ENCODE measurements around the gene BIVM.

Gene BIVM

GRCh38 chr13:102848956-102849355 is 50.0 kb downstream of the BIVM start:
- no peak for ATAC-seq
- TF ChIP-seq ZC3H10 (CRISPR knock-in tag; IDR thresholded peaks at IDR 0.05) (no peak), SNAI2 (CRISPR knock-in tag; IDR thresholded peaks at IDR 0.05) (no peak), ISL1 (CRISPR knock-in tag; IDR thresholded peaks at IDR 0.05) (no peak)
- TF ChIP-seq, protein P1, sequence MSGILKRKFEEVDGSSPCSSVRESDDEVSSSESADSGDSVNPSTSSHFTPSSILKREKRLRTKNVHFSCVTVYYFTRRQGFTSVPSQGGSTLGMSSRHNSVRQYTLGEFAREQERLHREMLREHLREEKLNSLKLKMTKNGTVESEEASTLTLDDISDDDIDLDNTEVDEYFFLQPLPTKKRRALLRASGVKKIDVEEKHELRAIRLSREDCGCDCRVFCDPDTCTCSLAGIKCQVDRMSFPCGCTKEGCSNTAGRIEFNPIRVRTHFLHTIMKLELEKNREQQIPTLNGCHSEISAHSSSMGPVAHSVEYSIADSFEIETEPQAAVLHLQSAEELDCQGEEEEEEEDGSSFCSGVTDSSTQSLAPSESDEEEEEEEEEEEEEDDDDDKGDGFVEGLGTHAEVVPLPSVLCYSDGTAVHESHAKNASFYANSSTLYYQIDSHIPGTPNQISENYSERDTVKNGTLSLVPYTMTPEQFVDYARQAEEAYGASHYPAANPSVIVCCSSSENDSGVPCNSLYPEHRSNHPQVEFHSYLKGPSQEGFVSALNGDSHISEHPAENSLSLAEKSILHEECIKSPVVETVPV (CRISPR knock-in tag; IDR thresholded peaks at IDR 0.05): no peak

DNA sequence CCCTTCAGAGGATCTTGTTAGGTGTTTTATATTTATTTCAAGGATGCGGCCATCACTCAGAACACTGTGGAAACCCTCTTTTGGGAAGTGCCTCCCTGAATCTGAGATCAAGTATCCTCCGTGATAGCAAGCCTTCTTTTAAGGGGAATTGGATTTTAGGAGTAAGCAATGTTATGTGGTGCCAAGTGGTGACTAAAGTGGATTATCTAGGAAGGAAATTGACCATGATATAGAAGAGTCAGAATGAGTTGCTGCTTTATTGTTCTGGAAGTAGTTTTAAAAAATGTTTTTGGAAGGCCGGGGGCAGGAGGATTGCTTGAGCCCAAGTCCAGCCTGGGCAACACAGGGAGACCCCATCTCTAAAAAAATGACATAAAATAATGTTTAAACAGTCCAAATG is 53.6 kb downstream of the BIVM start:
- no peak for ATAC-seq
- TF ChIP-seq RARB (CRISPR knock-in tag; IDR thresholded peaks at IDR 0.05) (no peak), PPARA (CRISPR knock-in tag; IDR thresholded peaks at IDR 0.05; ENCODE audit: borderline replicate concordance) (no peak)
- TF ChIP-seq, protein P2, sequence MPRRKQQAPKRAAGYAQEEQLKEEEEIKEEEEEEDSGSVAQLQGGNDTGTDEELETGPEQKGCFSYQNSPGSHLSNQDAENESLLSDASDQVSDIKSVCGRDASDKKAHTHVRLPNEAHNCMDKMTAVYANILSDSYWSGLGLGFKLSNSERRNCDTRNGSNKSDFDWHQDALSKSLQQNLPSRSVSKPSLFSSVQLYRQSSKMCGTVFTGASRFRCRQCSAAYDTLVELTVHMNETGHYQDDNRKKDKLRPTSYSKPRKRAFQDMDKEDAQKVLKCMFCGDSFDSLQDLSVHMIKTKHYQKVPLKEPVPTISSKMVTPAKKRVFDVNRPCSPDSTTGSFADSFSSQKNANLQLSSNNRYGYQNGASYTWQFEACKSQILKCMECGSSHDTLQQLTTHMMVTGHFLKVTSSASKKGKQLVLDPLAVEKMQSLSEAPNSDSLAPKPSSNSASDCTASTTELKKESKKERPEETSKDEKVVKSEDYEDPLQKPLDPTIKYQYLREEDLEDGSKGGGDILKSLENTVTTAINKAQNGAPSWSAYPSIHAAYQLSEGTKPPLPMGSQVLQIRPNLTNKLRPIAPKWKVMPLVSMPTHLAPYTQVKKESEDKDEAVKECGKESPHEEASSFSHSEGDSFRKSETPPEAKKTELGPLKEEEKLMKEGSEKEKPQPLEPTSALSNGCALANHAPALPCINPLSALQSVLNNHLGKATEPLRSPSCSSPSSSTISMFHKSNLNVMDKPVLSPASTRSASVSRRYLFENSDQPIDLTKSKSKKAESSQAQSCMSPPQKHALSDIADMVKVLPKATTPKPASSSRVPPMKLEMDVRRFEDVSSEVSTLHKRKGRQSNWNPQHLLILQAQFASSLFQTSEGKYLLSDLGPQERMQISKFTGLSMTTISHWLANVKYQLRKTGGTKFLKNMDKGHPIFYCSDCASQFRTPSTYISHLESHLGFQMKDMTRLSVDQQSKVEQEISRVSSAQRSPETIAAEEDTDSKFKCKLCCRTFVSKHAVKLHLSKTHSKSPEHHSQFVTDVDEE (CRISPR knock-in tag; IDR thresholded peaks at IDR 0.05): no peak

DNA sequence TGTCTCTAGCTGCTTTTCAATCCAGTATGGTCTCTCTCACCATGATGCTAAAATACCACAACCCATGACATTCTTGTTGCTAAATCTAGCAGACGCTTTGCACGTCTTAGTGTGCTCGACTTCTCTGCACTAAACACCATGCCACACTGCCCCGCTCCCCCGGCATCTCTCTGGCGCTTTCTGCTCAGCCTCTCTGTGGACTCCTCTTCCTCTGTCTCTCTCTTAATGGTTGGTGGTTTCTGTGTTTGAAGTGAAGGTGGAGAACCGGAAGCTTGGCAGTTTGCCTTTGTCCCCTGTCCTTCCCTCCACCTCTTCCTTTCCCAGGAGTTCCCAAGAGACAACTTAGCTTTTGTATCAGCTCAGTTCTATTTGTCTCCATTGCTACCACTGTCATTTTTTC is 55.8 kb downstream of the BIVM start:
- TF ChIP-seq ISL1 (CRISPR knock-in tag; IDR thresholded peaks at IDR 0.05) (no peak), TCF4 (CRISPR knock-in tag; IDR thresholded peaks at IDR 0.05; ENCODE audit: borderline replicate concordance) (no peak), SNAI2 (CRISPR knock-in tag; IDR thresholded peaks at IDR 0.05) (no peak), RARB (CRISPR knock-in tag; IDR thresholded peaks at IDR 0.05) (no peak), PATZ1 (CRISPR knock-in tag; IDR thresholded peaks at IDR 0.05; ENCODE audit: borderline replicate concordance) (no peak), ZNF70 (CRISPR knock-in tag; IDR thresholded peaks at IDR 0.05) (no peak), BACH2 (CRISPR knock-in tag; IDR thresholded peaks at IDR 0.05; ENCODE audit: borderline replicate concordance) (no peak), ZC3H10 (CRISPR knock-in tag; IDR thresholded peaks at IDR 0.05) (no peak), OSR1 (CRISPR knock-in tag; IDR thresholded peaks at IDR 0.05) (no peak), POU6F1 (CRISPR knock-in tag; IDR thresholded peaks at IDR 0.05; ENCODE audit: borderline replicate concordance, low read depth) (no peak), ARNTL (CRISPR knock-in tag; IDR thresholded peaks at IDR 0.05; ENCODE audit: borderline replicate concordance, low read depth) (no peak), CSDC2 (CRISPR knock-in tag; IDR thresholded peaks at IDR 0.05) (no peak), ZNF565 (CRISPR knock-in tag; conservative IDR thresholded peaks at IDR 0.05; ENCODE audit: low read depth) (no peak), PPARA (CRISPR knock-in tag; IDR thresholded peaks at IDR 0.05; ENCODE audit: borderline replicate concordance) (no peak), ZFP3 (CRISPR knock-in tag; IDR thresholded peaks at IDR 0.05) (no peak), ZNF8 (CRISPR knock-in tag; IDR thresholded peaks at IDR 0.05) (no peak)
- TF ChIP-seq, protein P2 (CRISPR knock-in tag; IDR thresholded peaks at IDR 0.05): no peak
- no peak for ATAC-seq

All from SK-N-SH treated with all-trans-retinoic acid at 6 μM for 48 hours (cell line).